HEK293T (cell line): ENCODE data around the gene TUBA4A.

Experiments
- CTCF ChIA-PET: fragments of 350-600 bp; formaldehyde crosslinking; extraction: SDS; loops from one replicate; lab custom pipeline; 2021; ENCODE audit warnings: antibody characterized with exemption, inconsistent platforms; lab: Yijun Ruan, JAX
- POLR2A ChIA-PET: fragments of 350-600 bp; formaldehyde crosslinking; extraction: SDS; loops from one replicate; lab custom pipeline; 2020; ENCODE audit warnings: antibody characterized with exemption, inconsistent platforms; lab: Yijun Ruan, JAX
- DNase-seq: peaks from one replicate; pipeline ENCODE4 v3.0.0; 2012; ENCODE audit warnings: mixed read lengths; ENCODE audit errors: extremely low spot score
- ARNT ChIP-seq: fragments of 450-650 bp; IDR thresholded peaks from 2 replicates; pipeline ENCODE4 v1.6.1; 2017; ENCODE audit warnings: mild to moderate bottlenecking
- BHLHE40 ChIP-seq: fragments of 450-650 bp; IDR thresholded peaks from 2 replicates; pipeline ENCODE4 v1.6.1; 2016; ENCODE audit warnings: mild to moderate bottlenecking, moderate library complexity, borderline replicate concordance
- CTBP1 ChIP-seq: fragments of 450-650 bp; IDR thresholded peaks from 2 replicates; pipeline ENCODE4 v1.6.1; 2016; ENCODE audit warnings: borderline replicate concordance
- ELF4 ChIP-seq: fragments of 450-650 bp; IDR thresholded peaks from 2 replicates; pipeline ENCODE4 v1.6.1; 2017; ENCODE audit warnings: antibody characterized with exemption
- FOXA1 ChIP-seq: fragments of 450-650 bp; IDR thresholded peaks from 2 replicates; pipeline ENCODE4 v1.6.1; 2016; ENCODE audit warnings: mild to moderate bottlenecking
- FOXK2 ChIP-seq: fragments of 450-650 bp; IDR thresholded peaks from 2 replicates; pipeline ENCODE4 v1.6.1; 2016; ENCODE audit warnings: mild to moderate bottlenecking
- FOXM1 ChIP-seq: fragments of 450-650 bp; IDR thresholded peaks from 2 replicates; pipeline ENCODE4 v1.6.1; 2017; ENCODE audit warnings: mild to moderate bottlenecking, borderline replicate concordance
- HDGF ChIP-seq: fragments of 450-650 bp; IDR thresholded peaks from 2 replicates; pipeline ENCODE4 v1.6.1; 2017; ENCODE audit warnings: antibody characterized with exemption, borderline replicate concordance
- L3MBTL2 ChIP-seq: fragments of 450-650 bp; conservative IDR thresholded peaks from 2 replicates; pipeline ENCODE4 v1.6.1; 2016; ENCODE audit warnings: mild to moderate bottlenecking
- LEF1 ChIP-seq: fragments of 450-650 bp; IDR thresholded peaks from 2 replicates; pipeline ENCODE4 v1.6.1; 2017; ENCODE audit warnings: mild to moderate bottlenecking, borderline replicate concordance
- NFRKB ChIP-seq: fragments of 450-650 bp; IDR thresholded peaks from 2 replicates; pipeline ENCODE4 v1.6.1; 2016; ENCODE audit warnings: mild to moderate bottlenecking, moderate library complexity
- SP1 ChIP-seq: fragments of 450-650 bp; IDR thresholded peaks from 2 replicates; pipeline ENCODE4 v1.6.1; 2017
- TARDBP ChIP-seq: fragments of 450-650 bp; IDR thresholded peaks from 2 replicates; pipeline ENCODE4 v1.6.1; 2016
- ZNF384 ChIP-seq: fragments of 450-650 bp; IDR thresholded peaks from 2 replicates; pipeline ENCODE4 v1.6.1; 2016
- TF ChIP-seq, protein P1 (sequence below): fragments of 450-650 bp; IDR thresholded peaks from 2 replicates; pipeline ENCODE4 v1.6.1; 2016

The TUBA4A gene

DNA sequence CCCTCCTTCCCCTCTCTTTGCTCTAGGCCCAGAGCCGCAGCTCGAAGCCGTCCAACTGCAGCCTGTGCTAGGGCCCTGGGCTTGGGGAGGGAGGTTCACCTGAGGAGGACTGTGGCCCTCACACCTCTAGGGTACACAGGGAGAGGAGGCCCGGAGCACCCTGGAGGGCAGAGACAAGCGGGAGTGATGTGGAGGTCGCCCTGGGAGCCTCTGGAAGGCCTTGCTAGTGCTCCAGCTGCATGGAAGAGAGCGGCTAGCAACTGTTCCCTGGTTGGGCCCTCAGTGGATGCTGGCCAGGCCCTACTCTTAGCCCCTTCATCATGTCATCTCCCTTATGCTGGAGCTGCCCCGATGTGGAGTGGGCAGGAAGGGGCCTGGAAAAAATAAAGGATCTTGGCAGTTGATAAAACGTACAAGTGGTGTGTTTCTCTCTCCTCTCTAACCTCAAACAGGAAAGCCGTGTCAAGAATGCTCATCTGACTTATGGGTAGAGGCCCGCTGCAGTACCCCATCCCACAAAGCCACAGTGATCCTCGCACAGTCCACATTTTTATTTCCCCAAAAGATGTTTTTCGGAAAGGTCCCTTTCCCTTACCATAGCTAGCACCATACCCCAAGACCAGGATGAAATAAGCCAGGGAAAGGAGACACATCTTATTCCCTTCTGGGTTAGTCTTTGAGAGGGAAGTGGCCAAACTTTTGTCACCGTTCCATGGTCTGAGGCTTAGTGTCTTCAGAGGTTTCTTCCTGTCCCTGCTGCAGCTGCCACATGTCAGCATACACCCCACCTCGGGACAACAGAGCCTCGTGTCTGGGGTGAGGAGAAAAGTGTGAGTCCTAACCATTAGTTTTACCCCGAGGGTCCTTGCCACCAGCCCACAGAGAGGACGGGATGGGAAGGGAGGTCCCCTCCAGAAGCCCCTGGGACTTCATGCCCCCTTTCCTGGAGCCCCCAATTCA, 44.2 kb downstream of the TUBA4A start:
- POLR2A ChIA-PET = interaction anchor here (2.0 kb wide), 1 partner anchor 33 kb away, joined by 5 read pairs; the partner anchor contains the start of gene CNPPD1
- CTCF ChIA-PET = no interaction called here
- TF ChIP-seq, protein P1, sequence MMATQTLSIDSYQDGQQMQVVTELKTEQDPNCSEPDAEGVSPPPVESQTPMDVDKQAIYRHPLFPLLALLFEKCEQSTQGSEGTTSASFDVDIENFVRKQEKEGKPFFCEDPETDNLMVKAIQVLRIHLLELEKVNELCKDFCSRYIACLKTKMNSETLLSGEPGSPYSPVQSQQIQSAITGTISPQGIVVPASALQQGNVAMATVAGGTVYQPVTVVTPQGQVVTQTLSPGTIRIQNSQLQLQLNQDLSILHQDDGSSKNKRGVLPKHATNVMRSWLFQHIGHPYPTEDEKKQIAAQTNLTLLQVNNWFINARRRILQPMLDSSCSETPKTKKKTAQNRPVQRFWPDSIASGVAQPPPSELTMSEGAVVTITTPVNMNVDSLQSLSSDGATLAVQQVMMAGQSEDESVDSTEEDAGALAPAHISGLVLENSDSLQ = no peak
- TF ChIP-seq NFRKB = no peak
- no peak for TF ChIP-seq FOXM1
- TF ChIP-seq FOXA1 = no peak
- no peak for TF ChIP-seq L3MBTL2
- TF ChIP-seq TARDBP = no peak
- TF ChIP-seq SP1 = no peak
- TF ChIP-seq BHLHE40 = no peak
- TF ChIP-seq FOXK2 = no peak
- TF ChIP-seq ZNF384 = no peak
- TF ChIP-seq LEF1 = no peak
- DNase-seq = no peak

DNA sequence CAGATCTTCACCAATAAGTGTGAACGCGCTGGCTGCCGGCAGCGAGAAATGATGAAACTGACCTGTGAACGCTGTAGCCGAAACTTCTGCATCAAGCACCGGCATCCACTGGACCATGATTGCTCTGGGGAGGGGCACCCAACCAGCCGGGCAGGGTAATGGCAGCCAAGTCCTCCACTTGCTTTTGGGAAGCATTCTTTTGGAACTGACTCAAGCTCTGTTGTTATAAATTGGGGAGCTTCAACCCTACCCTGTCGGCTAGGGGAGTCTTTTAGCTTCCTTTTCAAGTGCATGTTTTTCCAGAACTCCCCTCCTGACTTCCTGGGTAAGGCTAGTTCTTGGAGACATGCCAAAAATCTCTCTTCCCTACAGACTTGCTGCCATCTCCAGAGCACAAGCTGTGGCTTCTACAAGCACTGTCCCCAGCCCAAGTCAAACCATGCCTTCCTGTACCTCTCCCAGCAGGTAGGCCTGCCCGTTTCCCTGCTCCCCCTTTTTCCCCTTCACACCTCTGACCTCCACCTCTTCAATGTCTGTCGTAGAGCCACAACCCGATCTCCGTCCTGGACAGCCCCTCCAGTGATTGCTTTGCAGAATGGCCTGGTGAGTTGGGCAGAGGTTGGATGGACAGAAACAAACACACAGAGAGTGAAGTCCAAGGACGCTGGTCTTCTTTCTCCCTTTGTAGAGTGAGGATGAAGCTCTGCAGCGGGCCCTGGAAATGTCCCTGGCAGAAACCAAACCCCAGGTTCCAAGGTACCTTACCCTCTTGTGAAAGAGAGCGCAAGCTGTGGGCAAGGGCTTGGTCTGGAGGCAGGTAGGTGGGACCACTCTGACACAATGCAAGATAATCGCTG, 45.6 kb downstream of the TUBA4A start:
- ChIA-PET POLR2A (interaction anchor here (1.4 to 2.0 kb wide), 4 partner anchors 11 to 71 kb away, joined by 3 to 7 read pairs (median 5); partner anchors contain the start of genes CNPPD1 and DNAJB2), CTCF (interaction anchor here (0.8 to 1.1 kb wide), 2 partner anchors 32 to 89 kb away, joined by 3 read pairs; partner anchors contain the start of gene CNPPD1)
- no peak for DNase-seq
- TF ChIP-seq SP1 (no peak), TARDBP (no peak), ELF4 (no peak), NFRKB (no peak), CTBP1 (no peak), ARNT (no peak), HDGF (no peak), BHLHE40 (no peak), FOXM1 (no peak), LEF1 (no peak), L3MBTL2 (no peak)
- TF ChIP-seq, protein P1 = no peak

GRCh38 chr2:219207134-219207883, 46.4 kb downstream of the TUBA4A start:
- DNase-seq = no peak
- TF ChIP-seq HDGF = no peak
- TF ChIP-seq FOXK2 = no peak
- ChIA-PET CTCF (interaction anchor here (1.1 kb wide), 1 partner anchor 31 kb away, joined by 3 read pairs; the partner anchor contains the start of gene CNPPD1), POLR2A (interaction anchor here (0.7 to 2.4 kb wide), 9 partner anchors 9 to 86 kb away, joined by 3 to 25 read pairs (median 5); partner anchors contain the start of genes ABCB6, CNPPD1 and DNAJB2)

DNA sequence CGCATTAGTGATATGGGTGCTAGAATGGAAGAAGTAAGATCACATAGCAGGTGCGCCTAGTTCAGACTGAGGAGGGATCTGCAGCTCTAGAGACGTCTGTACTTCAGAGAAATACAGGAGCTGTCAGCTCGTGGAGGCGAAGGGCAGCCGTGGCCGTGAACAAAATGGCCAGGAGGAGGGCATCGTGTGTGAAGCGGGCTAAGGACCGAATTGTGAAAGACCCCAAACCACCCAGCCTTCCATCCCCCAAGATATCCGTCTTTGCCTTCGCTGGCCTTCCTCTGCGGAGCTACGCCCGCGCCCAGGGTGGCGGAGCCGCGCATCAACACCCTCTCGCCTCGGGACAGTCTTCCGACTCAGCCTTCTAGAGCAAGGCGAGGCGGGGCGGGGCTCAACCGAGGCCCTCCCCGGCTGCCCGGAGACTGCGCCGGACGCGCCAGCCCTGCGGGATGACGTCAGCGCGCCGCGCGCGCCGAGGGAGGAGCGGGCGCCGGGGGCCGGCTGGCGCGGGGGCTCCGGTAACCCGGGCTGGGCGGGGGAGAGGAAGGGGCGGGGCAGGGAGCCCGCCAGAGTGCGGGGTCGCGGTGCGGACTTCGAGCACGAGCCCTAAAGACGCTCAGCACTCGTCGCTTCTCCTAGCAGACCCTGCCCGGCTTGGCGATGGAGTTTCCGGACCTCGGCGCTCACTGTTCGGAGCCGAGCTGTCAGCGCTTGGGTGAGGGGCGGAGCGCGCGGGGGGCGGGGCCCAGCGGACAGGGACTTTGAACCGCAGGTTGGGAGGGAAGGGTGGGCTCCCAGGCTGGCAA, 47.2 kb downstream of the TUBA4A start, which contains the start of gene ZFAND2B:
TSS of gene ZFAND2B (plus strand) at position 455 of the 806 bp plus-strand sequence. CDS start at position 661, 206 bp downstream.
- CTCF ChIA-PET = interaction anchor here (1.0 kb wide), 1 partner anchor 88 kb away, joined by 3 read pairs; no protein-coding TSS in a partner anchor
- POLR2A ChIA-PET = interaction anchor here (0.7 to 2.4 kb wide), 16 partner anchors 8 to 88 kb away, joined by 3 to 25 read pairs (median 4); partner anchors contain the start of genes ABCB6, CNPPD1, DNAJB2 and GLB1L
- DNase-seq = peak; percentile 98
- TF ChIP-seq ELF4 (0 out of 2 replicates have a peak, but pooled peaks have one; percentile 16), L3MBTL2 (peak; percentile 65), ARNT (no peak), HDGF (0 out of 2 replicates have a peak, but pooled peaks have one; percentile 46)
- TF ChIP-seq, protein P1 = peak; percentile 32; the same call in 1 of the 2 replicates
